Suprapubic skin (tissue), 4 donors: ENCODE data around the gene GPSM1. TPM values are rescaled to one million over a fixed set of nuclear protein-coding genes. Genes with fewer than 3 reads are reported as not detected.

Experiments
- DNase-seq, 2 donors: peaks; one replicate each; pipeline ENCODE4 v3.0.0-alpha.2; 2019; ENCODE audit warnings: low spot score in 2 of 2
- H3K27ac ChIP-seq: fragments of 200-600 bp; sonication (generic); one replicate; pipeline ENCODE4 v1.5.1; 2019
- H3K27me3 ChIP-seq: fragments of 200-600 bp; sonication (generic); one replicate; pipeline ENCODE4 v1.5.1; 2019
- H3K36me3 ChIP-seq: fragments of 200-600 bp; sonication (generic); one replicate; pipeline ENCODE4 v1.5.1; 2019
- H3K4me1 ChIP-seq: fragments of 200-600 bp; sonication (generic); one replicate; pipeline ENCODE4 v1.5.1; 2019
- H3K4me3 ChIP-seq: fragments of 200-600 bp; sonication (generic); one replicate; pipeline ENCODE4 v1.5.1; 2019; ENCODE audit warnings: mild to moderate bottlenecking
- H3K9me3 ChIP-seq: fragments of 200-600 bp; sonication (generic); one replicate; pipeline ENCODE4 v1.5.1; 2019
- EP300 ChIP-seq: sonication (generic); formaldehyde crosslinking; IDR thresholded peaks from one replicate; pipeline ENCODE4 v1.6.1; 2017; ENCODE audit warnings: antibody characterized with exemption
- POLR2A ChIP-seq, 2 donors: fragments of 450-650 bp; IDR thresholded peaks; one replicate each; pipeline ENCODE4 v1.6.1; 2017; ENCODE audit warnings: antibody characterized with exemption in 2 of 2, mild to moderate bottlenecking in 2 of 2, moderate library complexity in 2 of 2
- POLR2AphosphoS5 ChIP-seq, 3 donors: sonication (generic); formaldehyde crosslinking; IDR thresholded peaks; one replicate each; pipeline ENCODE4 v1.6.1; 2017; ENCODE audit warnings: antibody characterized with exemption in 3 of 3
- WGBS: methylation state at CpG from one replicate; pipeline ENCODE4 v1.1.5; 2018; 5-methylcytosine and 5-hydroxymethylcytosine counted together
- total RNA-seq, 4 donors: library from RNA; depleted of rRNA; stranded (reverse); fragments of >200 nt; gene quantifications; one replicate each; pipeline ENCODE4 v1.1.0, GENCODE V29; 2016
- TF ChIP-seq, protein P1 (sequence below), 2 donors: fragments of 200-600 bp in 1 of 2; fragments of 450-650 bp in 1 of 2; sonication (generic) in 1 of 2; IDR thresholded peaks; one replicate each; pipeline ENCODE4 v1.5.1; 2016 to 2019; ENCODE audit warnings: antibody characterized with exemption in 2 of 2, mild to moderate bottlenecking in 1 of 2, moderate library complexity in 1 of 2

Gene GPSM1
- total RNA-seq, 4 donors from 2014 or later: 11.5 to 14.6 (median 13.7) TPM

DNA sequence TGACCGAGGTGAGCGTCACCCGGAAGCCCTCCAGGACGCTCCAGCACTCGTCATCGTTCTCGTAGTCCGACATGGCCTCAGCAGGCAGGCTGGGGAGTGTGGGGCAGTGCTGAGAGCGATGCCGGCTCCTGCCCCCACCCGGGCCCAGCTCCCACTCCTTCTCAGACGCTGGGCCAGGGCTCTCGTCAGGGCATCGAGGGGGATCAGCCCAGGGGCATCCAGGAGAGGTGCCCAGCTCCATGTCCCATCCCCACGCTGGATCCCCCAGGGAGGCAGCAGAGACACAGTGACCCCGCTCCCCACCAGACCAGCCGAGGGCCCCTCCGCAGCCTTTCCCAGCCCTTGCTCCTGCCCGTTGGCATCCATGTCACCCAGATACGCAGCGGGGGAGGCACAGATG, 44.7 kb downstream of the GPSM1 start:
- Histone ChIP-seq H3K4me3 (no peak overlapping the region), H3K9me3 (no peaks in the 10 kb centered on the region), H3K27me3 (no peaks in the 10 kb centered on the region), H3K4me1 (peaks cover 21% of the 10 kb centered on the region), H3K36me3 (no peaks in the 10 kb centered on the region), H3K27ac (no peak overlapping the region)
- no peak for DNase-seq
- TF ChIP-seq POLR2AphosphoS5 (IDR thresholded peaks at IDR 0.05): no peak
- TF ChIP-seq, protein P1, sequence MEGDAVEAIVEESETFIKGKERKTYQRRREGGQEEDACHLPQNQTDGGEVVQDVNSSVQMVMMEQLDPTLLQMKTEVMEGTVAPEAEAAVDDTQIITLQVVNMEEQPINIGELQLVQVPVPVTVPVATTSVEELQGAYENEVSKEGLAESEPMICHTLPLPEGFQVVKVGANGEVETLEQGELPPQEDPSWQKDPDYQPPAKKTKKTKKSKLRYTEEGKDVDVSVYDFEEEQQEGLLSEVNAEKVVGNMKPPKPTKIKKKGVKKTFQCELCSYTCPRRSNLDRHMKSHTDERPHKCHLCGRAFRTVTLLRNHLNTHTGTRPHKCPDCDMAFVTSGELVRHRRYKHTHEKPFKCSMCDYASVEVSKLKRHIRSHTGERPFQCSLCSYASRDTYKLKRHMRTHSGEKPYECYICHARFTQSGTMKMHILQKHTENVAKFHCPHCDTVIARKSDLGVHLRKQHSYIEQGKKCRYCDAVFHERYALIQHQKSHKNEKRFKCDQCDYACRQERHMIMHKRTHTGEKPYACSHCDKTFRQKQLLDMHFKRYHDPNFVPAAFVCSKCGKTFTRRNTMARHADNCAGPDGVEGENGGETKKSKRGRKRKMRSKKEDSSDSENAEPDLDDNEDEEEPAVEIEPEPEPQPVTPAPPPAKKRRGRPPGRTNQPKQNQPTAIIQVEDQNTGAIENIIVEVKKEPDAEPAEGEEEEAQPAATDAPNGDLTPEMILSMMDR (IDR thresholded peaks at IDR 0.05): no peak
- TF ChIP-seq EP300: no peak
- TF ChIP-seq POLR2A (IDR thresholded peaks at IDR 0.05): no peak
- WGBS: no CpG with 5 or more reads among the region's 21 CpGs

DNA sequence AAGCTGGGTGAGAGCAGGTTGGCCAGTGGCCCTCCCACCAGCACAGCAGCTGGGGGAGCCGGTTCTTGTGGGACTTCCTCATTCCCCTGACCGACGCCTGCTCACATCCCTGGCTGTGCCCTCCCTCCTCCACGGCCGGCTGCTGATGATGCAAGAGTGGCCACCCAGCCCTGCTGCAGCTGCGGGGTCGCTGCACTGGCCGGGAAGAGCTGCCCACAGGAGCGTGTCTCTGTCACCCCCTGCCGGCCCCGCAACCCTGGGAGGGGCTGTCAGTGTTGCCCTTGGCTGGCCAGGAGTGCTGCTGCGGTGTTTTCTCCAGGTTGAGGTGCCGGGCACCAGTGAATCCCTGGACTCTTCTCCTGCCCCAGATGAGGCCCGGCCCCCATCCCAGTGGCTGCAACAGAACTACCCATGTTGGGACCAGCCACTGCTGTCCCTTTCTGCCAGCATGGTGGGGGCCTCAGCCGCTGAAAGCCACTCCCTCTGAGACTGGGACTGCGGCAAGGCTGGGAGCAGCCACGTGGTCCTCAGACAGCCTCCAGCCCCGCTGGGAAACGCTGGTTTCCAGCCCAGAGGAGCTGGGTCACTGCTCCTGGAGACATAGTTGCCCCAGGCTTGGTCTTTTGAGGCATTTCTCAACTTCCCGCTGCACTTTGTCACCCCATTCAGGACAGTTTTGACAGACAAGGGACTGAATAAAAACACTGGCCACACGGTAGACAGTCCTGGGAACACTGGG, 45.4 kb downstream of the GPSM1 start:
- no peak for DNase-seq
- H3K36me3 ChIP-seq: peaks cover under 1% of the 10 kb centered on the region
- no peak overlapping the region for H3K27ac ChIP-seq
- WGBS: 38% methylated on average over 11 of the region's 21 CpGs
- no peaks in the 10 kb centered on the region for H3K27me3 ChIP-seq
- H3K9me3 ChIP-seq: no peaks in the 10 kb centered on the region
- peak overlapping the region; percentile 29 for H3K4me3 ChIP-seq
- peaks cover 21% of the 10 kb centered on the region for H3K4me1 ChIP-seq
- no peak for TF ChIP-seq POLR2AphosphoS5 (IDR thresholded peaks at IDR 0.05)
- TF ChIP-seq POLR2A (IDR thresholded peaks at IDR 0.05): no peak
- TF ChIP-seq, protein P1 (IDR thresholded peaks at IDR 0.05): no peak
- no peak for TF ChIP-seq EP300

DNA sequence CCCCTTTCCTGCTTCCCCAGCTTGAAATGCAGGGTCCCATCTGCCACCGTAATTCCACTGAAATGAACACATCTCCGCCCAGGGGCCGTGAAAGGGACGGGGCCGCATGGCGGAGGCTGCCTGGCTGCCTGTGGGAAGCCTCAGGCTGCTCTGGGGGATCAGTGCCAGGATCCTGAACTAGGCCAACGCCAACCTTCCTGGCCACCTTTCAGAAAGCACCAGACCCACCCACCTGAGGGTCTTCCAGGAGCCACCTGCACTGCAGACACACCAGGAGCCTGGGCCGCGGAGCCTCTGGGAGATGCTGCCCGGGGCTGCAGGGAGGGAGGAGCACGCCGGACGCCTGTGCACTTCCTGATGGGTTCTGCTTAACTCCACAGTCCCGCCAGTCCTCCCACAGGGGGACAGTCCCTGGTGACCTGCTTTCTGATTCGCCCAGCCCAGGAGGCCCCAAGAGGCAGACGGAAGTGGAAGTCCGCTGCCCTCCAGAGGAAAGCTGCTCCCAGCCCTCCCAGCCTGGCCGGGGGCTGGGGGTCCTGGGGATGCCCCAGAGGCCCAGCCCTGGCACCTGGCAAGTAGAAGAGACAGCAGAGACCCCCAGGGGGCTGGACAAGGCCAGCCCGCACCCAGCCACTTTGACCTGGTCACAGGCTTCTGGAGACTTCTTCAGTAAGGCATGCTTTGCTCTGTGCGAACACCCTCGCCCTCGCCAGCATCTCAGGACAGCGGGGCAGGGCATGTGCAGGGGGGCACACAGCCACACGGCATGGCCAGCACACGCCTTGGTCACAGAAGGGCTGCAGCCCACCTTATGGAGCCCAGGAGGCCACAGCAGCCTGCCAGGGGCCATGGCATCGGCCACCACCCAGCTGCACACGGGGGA, 46.2 kb downstream of the GPSM1 start, which contains the start of gene CARD9:
TSS of gene CARD9 (minus strand) at position 370 of the 883 bp plus-strand sequence. CDS start 1,591 bp downstream, outside the sequence.
- TF ChIP-seq POLR2AphosphoS5 (IDR thresholded peaks at IDR 0.05): no peak
- no peak for TF ChIP-seq POLR2A (IDR thresholded peaks at IDR 0.05)
- TF ChIP-seq, protein P1 (IDR thresholded peaks at IDR 0.05): no peak
- no peak for TF ChIP-seq EP300
- Histone ChIP-seq H3K27me3 (no peaks in the 10 kb centered on the region), H3K27ac (no peak within 1 kb of the TSS), H3K4me3 (peak within 1 kb of the TSS; percentile 29), H3K9me3 (no peaks in the 10 kb centered on the region), H3K36me3 (peaks cover 8% of the 10 kb centered on the region), H3K4me1 (peaks cover 21% of the 10 kb centered on the region)
- 27% methylated on average over 6 of the region's 27 CpGs for WGBS
- DNase-seq: no peak

DNA sequence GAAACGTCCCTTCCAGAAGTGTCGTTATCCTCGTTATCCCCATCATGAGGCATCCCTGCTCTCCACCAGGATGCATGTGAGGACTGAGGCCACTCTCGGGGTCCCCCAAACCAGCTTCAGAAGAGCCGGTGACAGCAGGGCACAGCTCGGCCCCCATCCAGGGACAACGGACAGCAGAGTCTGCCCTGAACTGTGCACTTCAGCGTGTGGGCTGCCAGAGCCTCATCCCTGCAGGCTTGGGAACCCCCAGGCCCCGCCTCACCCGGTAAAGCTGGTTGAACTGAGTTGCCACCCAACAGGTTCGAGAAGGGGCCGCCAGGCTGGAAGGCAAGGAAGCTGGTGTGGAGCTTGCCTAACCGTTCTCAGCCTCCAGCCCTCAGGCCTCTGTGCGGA, 46.8 kb downstream of the GPSM1 start:
- H3K4me3 ChIP-seq: no peak overlapping the region
- H3K9me3 ChIP-seq: no peaks in the 10 kb centered on the region
- no peak for DNase-seq
- TF ChIP-seq POLR2AphosphoS5 (IDR thresholded peaks at IDR 0.05): no peak
- no peak for TF ChIP-seq EP300
- TF ChIP-seq POLR2A (IDR thresholded peaks at IDR 0.05): no peak
- TF ChIP-seq, protein P1 (IDR thresholded peaks at IDR 0.05): no peak
- peaks cover 21% of the 10 kb centered on the region for H3K4me1 ChIP-seq
- 42% methylated on average over 5 of the region's 14 CpGs for WGBS
- H3K27me3 ChIP-seq: no peaks in the 10 kb centered on the region
- peaks cover 15% of the 10 kb centered on the region for H3K36me3 ChIP-seq
- no peak overlapping the region for H3K27ac ChIP-seq

DNA sequence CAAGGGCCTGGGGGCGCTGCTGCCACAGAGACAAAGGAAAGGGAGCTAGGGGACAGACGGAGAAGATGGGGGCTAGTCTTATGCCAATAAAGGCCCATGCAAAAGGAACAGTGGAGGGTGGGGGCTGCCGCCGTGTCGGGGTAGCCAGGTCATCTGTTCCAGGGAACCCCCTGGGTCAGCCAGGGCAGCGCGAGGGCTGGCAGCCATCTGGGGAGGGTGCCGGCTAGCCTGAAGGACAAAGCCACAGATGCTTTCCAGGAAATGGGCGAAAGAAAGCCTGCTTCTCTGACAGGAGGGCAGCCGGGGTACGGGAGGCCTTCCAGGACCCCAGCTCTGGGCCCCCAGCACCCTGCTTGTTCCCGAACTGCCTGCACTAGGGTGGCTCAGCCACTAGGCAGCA, 47.8 kb downstream of the GPSM1 start:
- WGBS: 89% methylated on average over 9 of the region's 12 CpGs
- no peaks in the 10 kb centered on the region for H3K9me3 ChIP-seq
- no peak for TF ChIP-seq POLR2AphosphoS5 (IDR thresholded peaks at IDR 0.05)
- no peak for TF ChIP-seq POLR2A (IDR thresholded peaks at IDR 0.05)
- no peak for TF ChIP-seq EP300
- TF ChIP-seq, protein P1 (IDR thresholded peaks at IDR 0.05): no peak
- H3K27me3 ChIP-seq: no peaks in the 10 kb centered on the region
- no peak overlapping the region for H3K27ac ChIP-seq
- no peak for DNase-seq
- peaks cover 24% of the 10 kb centered on the region for H3K36me3 ChIP-seq
- H3K4me1 ChIP-seq: peaks cover 21% of the 10 kb centered on the region
- H3K4me3 ChIP-seq: no peak overlapping the region
